ENCODE results near the gene MAPK14. TPM values are rescaled to one million over a fixed set of nuclear protein-coding genes. Genes with fewer than 3 reads are reported as not detected.

The MAPK14 gene
- total RNA-seq, 3 donors from 2014 or later (not counting 1 experiment from before 2014, with no cell fraction given), result 68.0 to 106 (median 84.5) TPM

DNA sequence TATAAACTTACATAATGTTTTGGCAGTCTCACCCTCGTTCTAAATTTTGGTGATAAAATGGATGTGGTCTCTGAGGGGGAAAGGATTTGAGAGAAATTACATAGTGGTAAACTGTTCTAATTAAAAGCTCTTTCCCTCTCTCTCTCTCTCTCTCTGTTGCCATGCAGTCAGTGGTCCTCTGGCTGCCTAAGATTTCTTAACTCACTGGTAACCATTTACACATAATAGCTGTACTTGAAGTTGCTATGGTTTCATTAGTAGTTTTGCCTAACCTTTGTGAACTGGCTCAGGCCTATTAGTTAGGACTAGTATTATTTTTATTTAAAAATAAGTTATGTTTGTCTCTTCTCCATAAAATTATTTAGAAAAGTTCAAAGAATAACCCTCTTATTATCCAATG, 42.0 kb downstream of the MAPK14 start:
- Mint-ChIP-seq H3K36me3 (no peaks in the 10 kb centered on the region), H3K9me3 (no peaks in the 10 kb centered on the region), H3K4me1 (peaks cover 77 to 79% of the 10 kb centered on the region in 2 donors), H3K27me3 (ENCODE audit: low read depth in 2 of 2) (no peaks in the 10 kb centered on the region), H3K4me3 (no peak overlapping the region), H3K27ac (peak overlapping the region; percentile 31 to 45)
- ATAC-seq, result no peak
- Histone ChIP-seq H3K4me1 (ENCODE audit: control insufficient read depth, insufficient read depth, low read length) (no peaks in the 10 kb centered on the region), H3K4me3 (ENCODE audit: low read length) (no peak overlapping the region), H3K36me3 (ENCODE audit: control insufficient read depth, insufficient read depth, low read length) (peaks cover 8% of the 10 kb centered on the region), H3K27me3 (ENCODE audit: control insufficient read depth, insufficient read depth, low read length) (no peaks in the 10 kb centered on the region), H3K27ac (ENCODE audit: low read length) (no peak overlapping the region), H3K9me3 (ENCODE audit: control insufficient read depth, insufficient read depth, low read length) (no peaks in the 10 kb centered on the region)
- DNase-seq, result no peak
- WGBS (ENCODE audit: insufficient coverage), result no CpG with 5 or more reads among the region's 1 CpG
- TF ChIP-seq, protein P1, sequence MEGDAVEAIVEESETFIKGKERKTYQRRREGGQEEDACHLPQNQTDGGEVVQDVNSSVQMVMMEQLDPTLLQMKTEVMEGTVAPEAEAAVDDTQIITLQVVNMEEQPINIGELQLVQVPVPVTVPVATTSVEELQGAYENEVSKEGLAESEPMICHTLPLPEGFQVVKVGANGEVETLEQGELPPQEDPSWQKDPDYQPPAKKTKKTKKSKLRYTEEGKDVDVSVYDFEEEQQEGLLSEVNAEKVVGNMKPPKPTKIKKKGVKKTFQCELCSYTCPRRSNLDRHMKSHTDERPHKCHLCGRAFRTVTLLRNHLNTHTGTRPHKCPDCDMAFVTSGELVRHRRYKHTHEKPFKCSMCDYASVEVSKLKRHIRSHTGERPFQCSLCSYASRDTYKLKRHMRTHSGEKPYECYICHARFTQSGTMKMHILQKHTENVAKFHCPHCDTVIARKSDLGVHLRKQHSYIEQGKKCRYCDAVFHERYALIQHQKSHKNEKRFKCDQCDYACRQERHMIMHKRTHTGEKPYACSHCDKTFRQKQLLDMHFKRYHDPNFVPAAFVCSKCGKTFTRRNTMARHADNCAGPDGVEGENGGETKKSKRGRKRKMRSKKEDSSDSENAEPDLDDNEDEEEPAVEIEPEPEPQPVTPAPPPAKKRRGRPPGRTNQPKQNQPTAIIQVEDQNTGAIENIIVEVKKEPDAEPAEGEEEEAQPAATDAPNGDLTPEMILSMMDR (IDR thresholded peaks at IDR 0.05), result no peak
- intact Hi-C loops (cut with micrococcal nuclease), result no loop called here

DNA sequence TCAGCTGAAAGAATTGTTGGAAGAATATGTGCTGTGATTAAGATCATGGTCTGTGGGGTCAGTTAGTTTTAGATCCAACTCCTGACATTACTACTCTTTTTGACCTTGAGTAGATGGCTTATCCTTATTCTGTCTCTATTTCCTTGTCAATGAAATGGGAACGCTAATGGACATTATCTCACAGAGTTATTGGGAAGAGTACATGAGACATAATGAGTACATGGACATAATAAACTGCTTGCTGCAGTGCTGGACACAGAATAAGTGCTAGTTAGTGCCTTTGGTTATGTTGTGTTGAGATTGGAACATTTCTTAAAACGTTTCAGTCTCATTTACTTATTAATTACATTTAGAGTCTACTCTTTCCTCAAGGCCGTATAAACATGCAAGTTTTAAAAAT, 42.6 kb downstream of the MAPK14 start:
- H3K4me3 ChIP-seq (ENCODE audit: low read length), result no peak overlapping the region
- H3K27ac ChIP-seq (ENCODE audit: low read length), result no peak overlapping the region
- ATAC-seq (no peak), DNase-seq (no peak)
- peaks cover 6% of the 10 kb centered on the region for H3K36me3 ChIP-seq (ENCODE audit: control insufficient read depth, insufficient read depth, low read length)
- no peaks in the 10 kb centered on the region for H3K4me1 ChIP-seq (ENCODE audit: control insufficient read depth, insufficient read depth, low read length)
- H3K4me3 Mint-ChIP-seq, result no peak overlapping the region
- peak overlapping the region; percentile 17 to 35 for H3K27ac Mint-ChIP-seq
- H3K9me3 Mint-ChIP-seq, result no peaks in the 10 kb centered on the region
- intact Hi-C loops (cut with micrococcal nuclease), result no loop called here
- no peaks in the 10 kb centered on the region for H3K36me3 Mint-ChIP-seq
- no peaks in the 10 kb centered on the region for H3K27me3 Mint-ChIP-seq (ENCODE audit: low read depth in 2 of 2)
- TF ChIP-seq, protein P1 (IDR thresholded peaks at IDR 0.05), result no peak
- 89% methylated on average over 1 of the region's 3 CpGs for WGBS (ENCODE audit: insufficient coverage)
- H3K27me3 ChIP-seq (ENCODE audit: control insufficient read depth, insufficient read depth, low read length), result no peaks in the 10 kb centered on the region
- peaks cover 72 to 74% of the 10 kb centered on the region in 2 donors for H3K4me1 Mint-ChIP-seq
- H3K9me3 ChIP-seq (ENCODE audit: control insufficient read depth, insufficient read depth, low read length), result no peaks in the 10 kb centered on the region

DNA sequence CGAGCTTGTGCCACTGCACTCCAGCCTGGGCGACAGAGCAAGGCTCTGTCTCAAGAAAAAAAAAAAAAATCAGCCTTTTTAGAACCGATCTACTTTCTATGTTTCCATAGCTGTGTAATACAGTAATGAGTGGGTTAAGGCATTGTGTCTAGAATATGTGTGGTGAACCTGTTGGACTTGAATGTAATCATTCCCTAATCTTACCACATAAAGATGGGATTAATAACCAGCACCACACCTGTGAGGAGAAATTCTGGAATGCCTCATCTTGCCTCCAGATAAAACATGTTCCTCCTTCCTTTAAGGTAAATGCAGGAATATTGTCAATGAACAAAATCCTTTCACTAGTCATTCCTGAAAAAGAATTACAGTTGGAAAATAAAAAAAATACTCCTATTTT, 43.7 kb downstream of the MAPK14 start:
- no peak for DNase-seq
- H3K4me1 Mint-ChIP-seq, result peaks cover 69 to 71% of the 10 kb centered on the region in 2 donors
- H3K9me3 ChIP-seq (ENCODE audit: control insufficient read depth, insufficient read depth, low read length), result no peaks in the 10 kb centered on the region
- no peaks in the 10 kb centered on the region for H3K36me3 Mint-ChIP-seq
- H3K36me3 ChIP-seq (ENCODE audit: control insufficient read depth, insufficient read depth, low read length), result peaks cover 13% of the 10 kb centered on the region
- intact Hi-C loops (cut with micrococcal nuclease), result no loop called here
- no peaks in the 10 kb centered on the region for H3K27me3 Mint-ChIP-seq (ENCODE audit: low read depth in 2 of 2)
- H3K4me1 ChIP-seq (ENCODE audit: control insufficient read depth, insufficient read depth, low read length), result no peaks in the 10 kb centered on the region
- TF ChIP-seq, protein P1 (IDR thresholded peaks at IDR 0.05), result no peak
- H3K27ac Mint-ChIP-seq, result peak overlapping the region; percentile 60 to 70
- no peak overlapping the region for H3K27ac ChIP-seq (ENCODE audit: low read length)
- no peaks in the 10 kb centered on the region for H3K9me3 Mint-ChIP-seq
- ATAC-seq, result no peak
- no peak overlapping the region for H3K4me3 ChIP-seq (ENCODE audit: low read length)
- 100% methylated on average over 2 of the region's 3 CpGs for WGBS (ENCODE audit: insufficient coverage)
- H3K27me3 ChIP-seq (ENCODE audit: control insufficient read depth, insufficient read depth, low read length), result no peaks in the 10 kb centered on the region
- no peak overlapping the region for H3K4me3 Mint-ChIP-seq

DNA sequence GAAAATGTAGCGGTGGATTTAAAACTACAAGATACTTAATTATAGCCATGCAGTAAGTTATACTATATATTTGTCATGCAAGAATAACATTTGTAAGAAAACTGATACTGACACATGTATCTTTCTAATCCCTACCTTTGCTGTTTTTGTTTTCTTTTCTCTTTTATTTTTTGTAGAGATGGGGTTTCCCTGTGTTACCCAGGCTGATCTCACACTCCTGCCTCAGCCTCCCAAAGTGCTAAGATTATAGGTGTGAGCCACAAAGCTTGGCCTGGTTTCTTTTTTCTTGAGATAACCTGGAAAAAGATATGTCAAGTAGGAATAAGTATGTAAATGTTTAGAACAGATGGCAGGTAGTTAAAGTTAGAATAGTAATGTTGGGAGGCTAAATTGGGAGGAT, 44.1 kb downstream of the MAPK14 start:
- no peaks in the 10 kb centered on the region for H3K36me3 Mint-ChIP-seq
- peaks cover 65 to 67% of the 10 kb centered on the region in 2 donors for H3K4me1 Mint-ChIP-seq
- no peaks in the 10 kb centered on the region for H3K9me3 Mint-ChIP-seq
- no peaks in the 10 kb centered on the region for H3K4me1 ChIP-seq (ENCODE audit: control insufficient read depth, insufficient read depth, low read length)
- peak; percentile 54 to 68 (median 67) for ATAC-seq
- WGBS (ENCODE audit: insufficient coverage), result no CpG with 5 or more reads among the region's 1 CpG
- H3K9me3 ChIP-seq (ENCODE audit: control insufficient read depth, insufficient read depth, low read length), result no peaks in the 10 kb centered on the region
- intact Hi-C loops (cut with micrococcal nuclease), result no loop called here
- no peak overlapping the region for H3K4me3 ChIP-seq (ENCODE audit: low read length)
- TF ChIP-seq, protein P1 (IDR thresholded peaks at IDR 0.05), result no peak
- H3K27ac ChIP-seq (ENCODE audit: low read length), result no peak overlapping the region
- H3K27me3 ChIP-seq (ENCODE audit: control insufficient read depth, insufficient read depth, low read length), result no peaks in the 10 kb centered on the region
- H3K4me3 Mint-ChIP-seq, result no peak overlapping the region
- peak overlapping the region; percentile 60 to 70 for H3K27ac Mint-ChIP-seq
- H3K27me3 Mint-ChIP-seq (ENCODE audit: low read depth in 2 of 2), result no peaks in the 10 kb centered on the region
- no peak for DNase-seq
- H3K36me3 ChIP-seq (ENCODE audit: control insufficient read depth, insufficient read depth, low read length), result peaks cover 18% of the 10 kb centered on the region

All from natural killer cell (primary cell).